Endodermal cell (in vitro differentiated cells): ENCODE measurements around the gene PPFIBP2. TPM values are rescaled to one million over a fixed set of nuclear protein-coding genes. Genes with fewer than 3 reads are reported as not detected.
A peak's percentile ranks its signal among the peaks of the same experiment; 100 is the strongest.
"Not testable (repeated sequence)": the region's sequence is repeated elsewhere in the genome, so short reads cannot be mapped to it uniquely, and the experiment has no call there.

Source experiments
- DNase-seq: peaks from one replicate; pipeline ENCODE4 v3.0.0-alpha.2; 2017
- H3K27ac ChIP-seq: 2 replicates; pipeline ENCODE4 v1.5.1; 2013; ENCODE audit warnings: mild to moderate bottlenecking, low read depth, low read length, moderate library complexity
- H3K27me3 ChIP-seq: 2 replicates; pipeline ENCODE4 v1.6.1; 2013; ENCODE audit warnings: mild to moderate bottlenecking, low read length, moderate library complexity; ENCODE audit not compliant: insufficient read depth, control insufficient read depth, poor library complexity, severe bottlenecking
- H3K36me3 ChIP-seq: 2 replicates; pipeline ENCODE4 v1.7.0; 2013; ENCODE audit warnings: mild to moderate bottlenecking, low read length, moderate library complexity; ENCODE audit not compliant: control insufficient read depth, insufficient read depth
- H3K4me1 ChIP-seq: one replicate; pipeline ENCODE4 v1.7.0; 2013; ENCODE audit warnings: low read length; ENCODE audit not compliant: control insufficient read depth, insufficient read depth
- H3K4me3 ChIP-seq: 2 replicates; pipeline ENCODE4 v1.5.1; 2013; ENCODE audit warnings: mild to moderate bottlenecking, low read length, moderate library complexity
- H3K9ac ChIP-seq: 2 replicates; pipeline ENCODE4 v1.6.1; 2013; ENCODE audit warnings: mild to moderate bottlenecking, low read length, moderate library complexity; ENCODE audit not compliant: poor library complexity, severe bottlenecking; ENCODE audit errors: extremely low read depth
- H3K9me3 ChIP-seq: 2 replicates; pipeline ENCODE4 v1.6.1; 2013; ENCODE audit warnings: mild to moderate bottlenecking, low read length, moderate library complexity; ENCODE audit not compliant: control insufficient read depth
- H3K27ac Mint-ChIP-seq: 2 replicates; pipeline ENCODE4 v1.8.0; 2020; ENCODE audit warnings: mixed read lengths
- H3K27me3 Mint-ChIP-seq: 2 replicates; pipeline ENCODE4 v1.8.0; 2021; ENCODE audit warnings: mild to moderate bottlenecking, mixed read lengths; ENCODE audit not compliant: insufficient read depth
- H3K36me3 Mint-ChIP-seq: 2 replicates; pipeline ENCODE4 v1.8.0; 2020; ENCODE audit warnings: low read depth, mixed read lengths
- H3K4me1 Mint-ChIP-seq: 2 replicates; pipeline ENCODE4 v1.8.0; 2020; ENCODE audit warnings: mixed read lengths
- H3K4me3 Mint-ChIP-seq: 2 replicates; pipeline ENCODE4 v1.8.0; 2020; ENCODE audit warnings: mild to moderate bottlenecking, moderate library complexity, mixed read lengths
- H3K9me3 Mint-ChIP-seq: 2 replicates; pipeline ENCODE4 v1.8.0; 2020; ENCODE audit warnings: mild to moderate bottlenecking, mixed read lengths
- CTCF ChIP-seq: fragments of 200-600 bp; sonication (generic); conservative IDR thresholded peaks from 2 replicates; pipeline ENCODE4 v1.5.0; 2021; ENCODE audit warnings: antibody characterized with exemption, mild to moderate bottlenecking
- WGBS, 2 experiments: methylation state at CpG; one replicate each; pipeline versions ENCODE4 v1.1.5 to v1.1.7; 2013; ENCODE audit warnings: missing lambda C conversion rate in 2 of 2, mixed read lengths in 1 of 2; ENCODE audit not compliant: insufficient coverage in 1 of 2, insufficient read length in 1 of 2; 5-methylcytosine and 5-hydroxymethylcytosine counted together
- total RNA-seq, 2 donors: library from RNA; stranded (reverse); fragmentation: NEBNext Ultra II Directional in 1 of 2; extraction: Animal tissue kit (Norgen Biotek cat#: 25700) in 1 of 2; gene quantifications; 2 replicates in 1 of 2; 3 replicates in 1 of 2; pipeline ENCODE4 v1.2.1, GENCODE V29; 2021

PPFIBP2 gene
- total RNA-seq, 2 donors from 2014 or later: 149 to 195 TPM

GRCh38 chr11:7657306-7658025, 143.7 kb downstream of the PPFIBP2 start:
- H3K4me1 Mint-ChIP-seq: no peaks in the 10 kb centered on the region
- Histone ChIP-seq H3K9ac (no peak overlapping the region), H3K27me3 (no peaks in the 10 kb centered on the region), H3K36me3 (peaks cover 56% of the 10 kb centered on the region), H3K4me3 (no peak overlapping the region), H3K27ac (no peak overlapping the region), H3K4me1 (no peaks in the 10 kb centered on the region), H3K9me3 (peaks cover 6% of the 10 kb centered on the region)
- 80 to 87% methylated on average over 13 to 15 of the region's 15 CpGs for WGBS, 2 experiments
- TF ChIP-seq CTCF: peak; percentile 59
- no peak overlapping the region for H3K4me3 Mint-ChIP-seq
- no peak overlapping the region for H3K27ac Mint-ChIP-seq
- peak; percentile 82 for DNase-seq
- H3K36me3 Mint-ChIP-seq: peaks cover 66% of the 10 kb centered on the region
- H3K27me3 Mint-ChIP-seq: no peaks in the 10 kb centered on the region
- peaks cover 13% of the 10 kb centered on the region for H3K9me3 Mint-ChIP-seq

DNA sequence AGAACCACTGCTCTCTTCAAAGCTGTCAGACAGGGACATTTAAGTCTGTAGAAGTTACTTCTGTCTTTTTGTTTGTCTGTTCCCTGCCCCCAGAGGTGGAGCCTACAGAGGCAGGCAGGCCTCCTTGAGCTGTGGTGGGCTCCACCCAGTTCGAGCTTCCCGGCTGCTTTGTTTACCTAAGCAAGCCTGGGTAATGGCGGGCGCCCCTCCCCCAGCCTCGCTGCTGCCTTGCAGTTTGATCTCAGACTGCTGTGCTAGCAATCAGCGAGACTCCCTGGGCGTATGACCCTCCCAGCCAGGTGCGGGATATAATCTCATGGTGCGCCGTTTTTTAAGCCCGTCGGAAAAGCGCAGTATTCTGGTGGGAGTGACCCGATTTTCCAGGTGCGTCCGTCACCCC, 149.7 kb downstream of the PPFIBP2 start:
- H3K9ac ChIP-seq, DNase-seq, H3K27me3 Mint-ChIP-seq, H3K4me3 ChIP-seq, H3K27ac Mint-ChIP-seq, H3K27ac ChIP-seq, H3K4me1 ChIP-seq, H3K4me3 Mint-ChIP-seq, H3K27me3 ChIP-seq: not testable (repeated sequence)
- WGBS, 2 experiments: 95% methylated on average over 10 of the region's 16 CpGs; no CpG with 5 or more reads in 1 of the 2 experiments
- Mint-ChIP-seq H3K36me3 (peaks cover 66% of the 10 kb centered on the region), H3K9me3 (peaks cover 26% of the 10 kb centered on the region), H3K4me1 (peaks cover 12% of the 10 kb centered on the region)
- Histone ChIP-seq H3K9me3 (peaks cover 12% of the 10 kb centered on the region), H3K36me3 (peaks cover 46% of the 10 kb centered on the region)

- Histone ChIP-seq H3K4me3 (no peak overlapping the region), H3K36me3 (peaks cover 59% of the 10 kb centered on the region), H3K9me3 (peaks cover 12% of the 10 kb centered on the region), H3K27me3 (no peaks in the 10 kb centered on the region), H3K9ac (no peak overlapping the region), H3K27ac (no peak overlapping the region), H3K4me1 (peaks cover 7% of the 10 kb centered on the region)
- TF ChIP-seq CTCF: no peak
- DNase-seq: no peak
- no peak overlapping the region for H3K4me3 Mint-ChIP-seq
- peaks cover 80% of the 10 kb centered on the region for H3K36me3 Mint-ChIP-seq
- no peaks in the 10 kb centered on the region for H3K27me3 Mint-ChIP-seq
- H3K27ac Mint-ChIP-seq: no peak overlapping the region
- H3K9me3 Mint-ChIP-seq: peaks cover 26% of the 10 kb centered on the region
- peaks cover 21% of the 10 kb centered on the region for H3K4me1 Mint-ChIP-seq
- WGBS, 2 experiments: 95 to 96% methylated on average over 3 to 6 of the region's 6 CpGs
Observed at GRCh38 chr11:7664867-7665266, 151.1 kb downstream of the PPFIBP2 start.
